IgD-negative memory B cell (primary cell): Measurements from ENCODE around the gene FBLN2. TPM values are rescaled to one million over a fixed set of nuclear protein-coding genes. Genes with fewer than 3 reads are reported as not detected.
A peak's percentile ranks its signal among the peaks of the same experiment; 100 is the strongest.

Experiments
- H3K27ac Mint-ChIP-seq, 3 donors: one replicate each; pipeline ENCODE4 v1.8.0; 2020 to 2022; ENCODE audit warnings: mild to moderate bottlenecking in 3 of 3, mixed read lengths in 3 of 3, moderate library complexity in 1 of 3
- H3K27me3 Mint-ChIP-seq: one replicate; pipeline ENCODE4 v1.8.0; 2021; ENCODE audit warnings: mixed read lengths
- H3K36me3 Mint-ChIP-seq: one replicate; pipeline ENCODE4 v1.8.0; 2020; ENCODE audit warnings: mild to moderate bottlenecking, mixed read lengths
- H3K4me1 Mint-ChIP-seq, 3 donors: one replicate each; pipeline ENCODE4 v1.8.0; 2020 to 2022; ENCODE audit warnings: mixed read lengths in 3 of 3, mild to moderate bottlenecking in 1 of 3
- H3K4me3 Mint-ChIP-seq, 4 donors: one replicate each; pipeline ENCODE4 v1.8.0; 2020 to 2022; ENCODE audit warnings: mild to moderate bottlenecking in 4 of 4, mixed read lengths in 4 of 4, moderate library complexity in 3 of 4
- H3K9me3 Mint-ChIP-seq, 3 donors: one replicate each; pipeline ENCODE4 v1.8.0; 2020 to 2021; ENCODE audit warnings: mixed read lengths in 3 of 3, mild to moderate bottlenecking in 1 of 3
- polyA plus RNA-seq: library from polyadenylated mRNA; unstranded; fragments of 300-500 nt; fragmentation: Illumina TruSeq; gene quantifications from one replicate; pipeline ENCODE4 v1.2.3, GENCODE V29; 2021

Gene FBLN2
- polyA plus RNA-seq, 1 donor from 2014 or later: 4.4 TPM

GRCh38 chr3:13654330-13655060, 105.6 kb downstream of the FBLN2 start:
- Mint-ChIP-seq H3K27ac (no peak overlapping the region), H3K4me1 (peaks cover 0 to 9% (median 6%) of the 10 kb centered on the region in 3 donors), H3K36me3 (no peaks in the 10 kb centered on the region), H3K9me3 (no peaks in the 10 kb centered on the region), H3K4me3 (peak overlapping the region in 1 of 4 donors; percentile 39), H3K27me3 (peaks cover 44% of the 10 kb centered on the region)

- peaks cover 0 to 9% (median 6%) of the 10 kb centered on the region in 3 donors for H3K4me1 Mint-ChIP-seq
- no peaks in the 10 kb centered on the region for H3K36me3 Mint-ChIP-seq
- no peaks in the 10 kb centered on the region for H3K9me3 Mint-ChIP-seq
- H3K27me3 Mint-ChIP-seq: peaks cover 44% of the 10 kb centered on the region
- peak overlapping the region in 1 of 4 donors; percentile 19 for H3K4me3 Mint-ChIP-seq
- H3K27ac Mint-ChIP-seq: no peak overlapping the region
These were observed 106.4 kb downstream of the FBLN2 start for GRCh38 chr3:13655061-13655913.

- peaks cover 0 to 6% (median 1%) of the 10 kb centered on the region in 3 donors for H3K4me1 Mint-ChIP-seq
These were observed 107.8 kb downstream of the FBLN2 start for GRCh38 chr3:13656584-13657301.

GRCh38 chr3:13657660-13658435, 108.9 kb downstream of the FBLN2 start:
- Mint-ChIP-seq H3K27me3 (peaks cover 35% of the 10 kb centered on the region), H3K9me3 (no peaks in the 10 kb centered on the region), H3K4me1 (peaks cover 0 to 6% (median 1%) of the 10 kb centered on the region in 3 donors), H3K4me3 (no peak overlapping the region), H3K36me3 (no peaks in the 10 kb centered on the region), H3K27ac (no peak overlapping the region)

More at GRCh38 chr3:13656584-13657301, 107.8 kb downstream of the FBLN2 start:
- H3K36me3 Mint-ChIP-seq: no peaks in the 10 kb centered on the region
- peaks cover 43% of the 10 kb centered on the region for H3K27me3 Mint-ChIP-seq
- peak overlapping the region in 1 of 4 donors; percentile 1 for H3K4me3 Mint-ChIP-seq
- H3K27ac Mint-ChIP-seq: no peak overlapping the region
- H3K9me3 Mint-ChIP-seq: no peaks in the 10 kb centered on the region

- Mint-ChIP-seq H3K4me3 (no peak overlapping the region), H3K36me3 (no peaks in the 10 kb centered on the region), H3K4me1 (peaks cover 0 to 6% (median 1%) of the 10 kb centered on the region in 3 donors), H3K27me3 (peaks cover 33% of the 10 kb centered on the region), H3K9me3 (no peaks in the 10 kb centered on the region), H3K27ac (no peak overlapping the region)
These were observed 109.8 kb downstream of the FBLN2 start for GRCh38 chr3:13658681-13659080.

GRCh38 chr3:13659221-13659969, 110.5 kb downstream of the FBLN2 start:
- H3K36me3 Mint-ChIP-seq: no peaks in the 10 kb centered on the region
- no peak overlapping the region for H3K27ac Mint-ChIP-seq
- H3K9me3 Mint-ChIP-seq: no peaks in the 10 kb centered on the region
- peaks cover 27% of the 10 kb centered on the region for H3K27me3 Mint-ChIP-seq
- H3K4me3 Mint-ChIP-seq: no peak overlapping the region
- H3K4me1 Mint-ChIP-seq: peaks cover 0 to 6% (median 1%) of the 10 kb centered on the region in 3 donors

GRCh38 chr3:13660042-13660874, 111.3 kb downstream of the FBLN2 start:
- no peak overlapping the region for H3K4me3 Mint-ChIP-seq
- peaks cover 25% of the 10 kb centered on the region for H3K27me3 Mint-ChIP-seq
- no peaks in the 10 kb centered on the region for H3K9me3 Mint-ChIP-seq
- no peaks in the 10 kb centered on the region for H3K36me3 Mint-ChIP-seq
- H3K4me1 Mint-ChIP-seq: peaks cover 0 to 6% (median 1%) of the 10 kb centered on the region in 3 donors
- H3K27ac Mint-ChIP-seq: no peak overlapping the region

- Mint-ChIP-seq H3K4me1 (peaks cover 0 to 6% (median 1%) of the 10 kb centered on the region in 3 donors), H3K27me3 (peaks cover 18% of the 10 kb centered on the region), H3K36me3 (no peaks in the 10 kb centered on the region), H3K9me3 (no peaks in the 10 kb centered on the region), H3K4me3 (no peak overlapping the region), H3K27ac (no peak overlapping the region)
These were observed 112.2 kb downstream of the FBLN2 start for GRCh38 chr3:13661121-13661520.

GRCh38 chr3:13662238-13662847, 113.4 kb downstream of the FBLN2 start:
- peaks cover 0 to 5% (median 1%) of the 10 kb centered on the region in 3 donors for H3K4me1 Mint-ChIP-seq
- peaks cover 10% of the 10 kb centered on the region for H3K27me3 Mint-ChIP-seq
- no peak overlapping the region for H3K27ac Mint-ChIP-seq
- H3K36me3 Mint-ChIP-seq: no peaks in the 10 kb centered on the region
- no peak overlapping the region for H3K4me3 Mint-ChIP-seq
- no peaks in the 10 kb centered on the region for H3K9me3 Mint-ChIP-seq

- Mint-ChIP-seq H3K36me3 (no peaks in the 10 kb centered on the region), H3K4me1 (no peaks in the 10 kb centered on the region), H3K27me3 (peaks cover 3% of the 10 kb centered on the region), H3K9me3 (no peaks in the 10 kb centered on the region), H3K4me3 (no peak overlapping the region), H3K27ac (no peak overlapping the region)
These were observed 115.0 kb downstream of the FBLN2 start for GRCh38 chr3:13663781-13664535.

- Mint-ChIP-seq H3K4me1 (no peaks in the 10 kb centered on the region), H3K27ac (no peak overlapping the region), H3K27me3 (peaks cover 2% of the 10 kb centered on the region), H3K4me3 (no peak overlapping the region), H3K36me3 (no peaks in the 10 kb centered on the region), H3K9me3 (no peaks in the 10 kb centered on the region)
These were observed 116.8 kb downstream of the FBLN2 start for GRCh38 chr3:13665582-13666226.

- Mint-ChIP-seq H3K9me3 (no peaks in the 10 kb centered on the region), H3K27ac (no peak overlapping the region), H3K27me3 (peaks cover 2% of the 10 kb centered on the region), H3K36me3 (no peaks in the 10 kb centered on the region), H3K4me1 (no peaks in the 10 kb centered on the region), H3K4me3 (no peak overlapping the region)
These were observed 117.3 kb downstream of the FBLN2 start for GRCh38 chr3:13666227-13666619.
